Heart left ventricle (tissue), 16 donors: ENCODE results near the gene ADAMTSL2. TPM values are rescaled to one million over a fixed set of nuclear protein-coding genes. Genes with fewer than 3 reads are reported as not detected.
A peak's percentile ranks its signal among the peaks of the same experiment; 100 is the strongest.

Experiments
- ATAC-seq, 4 donors: fragments of 200-7000 bp; cut with Tn5 transposase; one replicate each; pipeline ENCODE4 v1.9.1; 2020 to 2022; ENCODE audit warnings: moderate library complexity in 4 of 4, mild to moderate bottlenecking in 3 of 4, moderate number of reproducible peaks in 1 of 4
- DNase-seq, 5 donors: peaks; one replicate each; pipeline ENCODE4 v3.0.0-alpha.2; 2020
- H3K27ac ChIP-seq, 12 donors: fragments of 200-600 bp; sonication (generic) in 4 of 12; one replicate each; pipeline versions ENCODE4 v1.5.0 to v1.8.0; 2016 to 2022; ENCODE audit warnings: mild to moderate bottlenecking in 2 of 12
- H3K27me3 ChIP-seq, 9 donors: fragments of 200-600 bp; sonication (generic) in 2 of 9; one replicate each; pipeline versions ENCODE4 v1.5.1 to v1.8.0; 2016 to 2022; ENCODE audit warnings: mild to moderate bottlenecking in 3 of 9
- H3K36me3 ChIP-seq, 9 donors: fragments of 200-600 bp; sonication (generic) in 2 of 9; one replicate each; pipeline versions ENCODE4 v1.5.0 to v1.8.0; 2018 to 2022; ENCODE audit warnings: mild to moderate bottlenecking in 2 of 9
- H3K4me1 ChIP-seq, 12 donors: fragments of 200-600 bp; sonication (generic) in 4 of 12; one replicate each; pipeline versions ENCODE4 v1.5.0 to v1.8.0; 2016 to 2022; ENCODE audit warnings: mild to moderate bottlenecking in 3 of 12
- H3K4me3 ChIP-seq, 12 donors: fragments of 200-600 bp; sonication (generic) in 4 of 12; one replicate each; pipeline versions ENCODE4 v1.5.0 to v1.8.0; 2017 to 2022; ENCODE audit warnings: mild to moderate bottlenecking in 9 of 12, moderate library complexity in 4 of 12
- H3K9me3 ChIP-seq, 12 donors: fragments of 200-600 bp; sonication (generic) in 4 of 12; one replicate each; pipeline versions ENCODE4 v1.5.0 to v1.8.0; 2016 to 2022; ENCODE audit warnings: mild to moderate bottlenecking in 1 of 12
- CTCF ChIP-seq, 12 donors: fragments of 200-600 bp; sonication (generic) in 4 of 12; IDR thresholded peaks; one replicate each; pipeline versions ENCODE4 v1.5.0 to v1.8.0; 2018 to 2022; ENCODE audit warnings: antibody characterized with exemption in 12 of 12, mild to moderate bottlenecking in 5 of 12
- POLR2A ChIP-seq, 2 donors: fragments of 450-650 bp; IDR thresholded peaks; one replicate each; pipeline ENCODE4 v1.6.1; 2017; ENCODE audit warnings: antibody characterized with exemption in 2 of 2, mild to moderate bottlenecking in 2 of 2, moderate library complexity in 2 of 2
- WGBS, 4 donors: extraction: QIAGEN DNeasy Blood & Tissue Kit in 2 of 4; methylation state at CpG; one replicate each; pipeline versions ENCODE4 v1.1.5 to v1.1.7; 2013 to 2018; 5-methylcytosine and 5-hydroxymethylcytosine counted together
- intact Hi-C, 10 donors: fragments of 100-400 bp; cut with DNase I; formaldehyde crosslinking; loops; one replicate each; pipeline versions ENCODE4 v1.11.1 to v1.14.2; 2022
- polyA plus RNA-seq, 2 donors: library from polyadenylated mRNA; stranded (reverse); fragments of 200-250 nt; gene quantifications; one replicate each; pipeline ENCODE4 v1.2.3, GENCODE V29; 2013
- total RNA-seq, 9 donors: library from RNA; depleted of rRNA in 2 of 9; stranded (reverse); fragments of >200 nt in 2 of 9; fragmentation: NEBNext Ultra II Directional in 3 of 9; extraction: Animal tissue kit (Norgen Biotek cat#: 25700) in 3 of 9; gene quantifications; one replicate each; pipeline versions ENCODE4 v1.1.0 to v1.2.4, GENCODE V29; 2016 to 2023
- donor health status: ischemic (EF 13 %, LVEDD 7.1; RV severe dilation, severe dysfunction).
- donor health status: healthy with polysubstance abuse.
- donor health status: DM: no; HTN: yes; CAD: no.
- donor health status: DM: no; HTN: no; CAD: no.
- donor health status: ischemic (EF 25% LVEDD 6.9; RV normal size, moderate dysfunction).
- donor health status: ischemic (EF 25% LVEDD 5.7; RV mildly dilated, moderate dysfunction).
- donor health status: healthy.
- donor health status: DM: yes; HTN: yes; CAD: no.
- donor health status: ischemic (EF 35%, LVEDD 5.7; RV mildly dilated, moderate dysfunction).
- donor health status: nonischemic (EF 11% LVEDD 7.7; RV severe dilation, severe dysfunction).
- donor health status: DM: yes; HTN: yes; CAD: no.
- donor health status: PGD.
- donor health status: ischemic (EF 29% LVEDD 5.4; RV normal size, mild dysfunction).
- donor health status: nonischemic (EF 23%, LVEDD 6.1; RV moderate dilation, normal function).

Gene ADAMTSL2
- total and polyA plus RNA-seq, 11 donors, result 2.3 to 5.1 (median 3.7) TPM

- TF ChIP-seq CTCF (IDR thresholded peaks at IDR 0.05) (no peak), POLR2A (IDR thresholded peaks at IDR 0.05) (no peak)
- Histone ChIP-seq H3K4me1 (peaks cover 0 to 65% (median 41%) of the 10 kb centered on the region in 12 donors), H3K36me3 (peaks cover 0 to 9% (median 0%) of the 10 kb centered on the region in 9 donors), H3K27ac (no peak overlapping the region), H3K4me3 (peak overlapping the region in 7 of 12 donors; percentile 48 to 61 (median 61)), H3K9me3 (no peaks in the 10 kb centered on the region), H3K27me3 (peaks cover 0 to 18% (median 0%) of the 10 kb centered on the region in 9 donors)
- WGBS, 4 donors, result 78 to 94% (median 93%) methylated on average over 8 to 11 of the region's 11 CpGs
- DNase-seq (no peak), ATAC-seq (no peak)
- intact Hi-C loops, result loop anchor here in 3 of 10 donors (5.0 to 10.0 kb wide), 3 partner anchors 36 to 459 kb away; partner anchors contain the start of gene VAV2 (in 1 of the 3)
Measured at GRCh38 chr9:133536080-133536479, 1.6 kb downstream of the ADAMTSL2 start.

- TF ChIP-seq POLR2A (IDR thresholded peaks at IDR 0.05), result no peak
- no peak for TF ChIP-seq CTCF (IDR thresholded peaks at IDR 0.05)
- H3K4me3 ChIP-seq, result peak overlapping the region in 1 of 12 donors; percentile 61
- peaks cover 0 to 11% (median 0%) of the 10 kb centered on the region in 9 donors for H3K36me3 ChIP-seq
- intact Hi-C loops, result loop anchor here in 3 of 10 donors (5.0 to 10.0 kb wide), 3 partner anchors 36 to 458 kb away; partner anchors contain the start of gene VAV2 (in 1 of the 3)
- 96 to 100% (median 97%) methylated on average over 2 to 9 of the region's 9 CpGs for WGBS, 4 donors
- no peak overlapping the region for H3K27ac ChIP-seq
- ATAC-seq (no peak), DNase-seq (no peak)
- peaks cover 0 to 64% (median 41%) of the 10 kb centered on the region in 12 donors for H3K4me1 ChIP-seq
- peaks cover 0 to 18% (median 0%) of the 10 kb centered on the region in 9 donors for H3K27me3 ChIP-seq
- H3K9me3 ChIP-seq, result no peaks in the 10 kb centered on the region
Measured at GRCh38 chr9:133536536-133536935, 2.0 kb downstream of the ADAMTSL2 start.

GRCh38 chr9:133537257-133537656 lies 2.8 kb downstream of the ADAMTSL2 start:
- Histone ChIP-seq H3K4me1 (peaks cover 0 to 64% (median 41%) of the 10 kb centered on the region in 12 donors), H3K4me3 (no peak overlapping the region), H3K27ac (no peak overlapping the region), H3K9me3 (no peaks in the 10 kb centered on the region), H3K36me3 (peaks cover 0 to 18% (median 0%) of the 10 kb centered on the region in 9 donors), H3K27me3 (peaks cover 0 to 18% (median 0%) of the 10 kb centered on the region in 9 donors)
- no peak for TF ChIP-seq CTCF (IDR thresholded peaks at IDR 0.05)
- TF ChIP-seq POLR2A (IDR thresholded peaks at IDR 0.05), result no peak
- no peak for DNase-seq
- no peak for ATAC-seq
- 90 to 98% (median 96%) methylated on average over 11 to 16 of the region's 16 CpGs for WGBS, 4 donors
- intact Hi-C loops, result loop anchor here in 3 of 10 donors (5.0 to 10.0 kb wide), 3 partner anchors 35 to 458 kb away; partner anchors contain the start of gene VAV2 (in 1 of the 3)

GRCh38 chr9:133538176-133538575 lies 3.7 kb downstream of the ADAMTSL2 start:
- Histone ChIP-seq H3K27ac (no peak overlapping the region), H3K9me3 (no peaks in the 10 kb centered on the region), H3K4me3 (no peak overlapping the region), H3K4me1 (peaks cover 0 to 62% (median 41%) of the 10 kb centered on the region in 12 donors), H3K27me3 (peaks cover 0 to 18% (median 0%) of the 10 kb centered on the region in 9 donors), H3K36me3 (peaks cover 0 to 27% (median 0%) of the 10 kb centered on the region in 9 donors)
- ATAC-seq (no peak), DNase-seq (no peak)
- TF ChIP-seq CTCF (IDR thresholded peaks at IDR 0.05) (no peak), POLR2A (IDR thresholded peaks at IDR 0.05) (no peak)
- intact Hi-C loops, result loop anchor here in 3 of 10 donors (2.0 to 10.0 kb wide), 4 partner anchors 21 to 457 kb away; partner anchors contain the start of gene VAV2 (in 1 of the 3)
- WGBS, 4 donors, result 82 to 94% (median 91%) methylated on average over 11 to 14 of the region's 14 CpGs
